AG09309 (cell line): Measurements from ENCODE around the gene ZNF546.

Source experiments
- DNase-seq: peaks from one replicate; pipeline ENCODE4 v3.0.0-alpha.2; 2010; ENCODE audit warnings: low read depth
- H3K4me3 ChIP-seq: 2 replicates; pipeline ENCODE4 v1.5.1; 2011; ENCODE audit warnings: mild to moderate bottlenecking, low read depth, low read length, moderate library complexity; ENCODE audit not compliant: control insufficient read depth
- CTCF ChIP-seq: IDR thresholded peaks from 2 replicates; pipeline ENCODE4 v1.5.1; 2011; ENCODE audit warnings: mild to moderate bottlenecking, low read depth, low read length, inconsistent platforms; ENCODE audit not compliant: insufficient read depth, control insufficient read depth; ENCODE audit errors: missing control alignments

The ZNF546 gene

GRCh38 chr19:39987167-39987566, 9.7 kb upstream of the ZNF546 start:
- no peak for DNase-seq
- H3K4me3 ChIP-seq = no peak overlapping the region
- TF ChIP-seq CTCF = no peak

- DNase-seq = no peak
- H3K4me3 ChIP-seq = no peak overlapping the region
- TF ChIP-seq CTCF = no peak
These were observed 9.3 kb upstream of the ZNF546 start for GRCh38 chr19:39987596-39987995.

GRCh38 chr19:39993605-39994004, 3.3 kb upstream of the ZNF546 start:
- no peak for DNase-seq

GRCh38 chr19:39994361-39994760, 2.5 kb upstream of the ZNF546 start:
- no peak overlapping the region for H3K4me3 ChIP-seq
- no peak for DNase-seq
- no peak for TF ChIP-seq CTCF

More at GRCh38 chr19:39993605-39994004, 3.3 kb upstream of the ZNF546 start:
- no peak for TF ChIP-seq CTCF
- H3K4me3 ChIP-seq = no peak overlapping the region

- no peak for TF ChIP-seq CTCF
- no peak for DNase-seq
These were observed 1.1 kb upstream of the ZNF546 start for GRCh38 chr19:39995794-39996193.

GRCh38 chr19:39996218-39996810, 546 bp upstream of the ZNF546 start:
- no peak for TF ChIP-seq CTCF
- peak overlapping the region; percentile 79 for H3K4me3 ChIP-seq
- DNase-seq = no peak

More at GRCh38 chr19:39995794-39996193, 1.1 kb upstream of the ZNF546 start:
- no peak overlapping the region; the same call in 1 of the 2 replicates for H3K4me3 ChIP-seq
